ENCODE measurements around the gene ZG16. TPM values are rescaled to one million over a fixed set of nuclear protein-coding genes. Genes with fewer than 3 reads are reported as not detected.

The ZG16 gene
- total and polyA plus RNA-seq, 9 of the 15 experiments (the other 6 are each of a cell fraction or from before 2014, with no cell fraction given), result 0.04 TPM; not detected in 8

- Histone ChIP-seq H2AFZ (ENCODE audit: low read depth, low read length) (peak within 1 kb of the TSS; percentile 95), H3K9ac (ENCODE audit: insufficient read depth in 1 of 2, low read depth in 2 of 2, low read length in 2 of 2) (peak within 1 kb of the TSS; percentile 62 to 91), H3K4me1 (replicated peaks in 1 of 2; ENCODE audit: control insufficient read depth in 2 of 2, insufficient read depth in 2 of 2, low read length in 2 of 2) (peaks cover 28 to 73% of the 10 kb centered on the region in 2 experiments), H3K36me3 (ENCODE audit: control insufficient read depth, insufficient read depth, low read length) (peaks cover 23% of the 10 kb centered on the region), H3K4me3 (peak within 1 kb of the TSS; percentile 68), H3K4me2 (ENCODE audit: insufficient read depth, low read length) (peak within 1 kb of the TSS; percentile 78), H3K27me3 (ENCODE audit: control insufficient read depth in 2 of 2, insufficient read depth in 2 of 2, low read length in 2 of 2) (no peaks in the 10 kb centered on the region), H3K27ac (ENCODE audit: extremely low read depth, low read depth, low read length) (peak within 1 kb of the TSS; percentile 71), H3K9me1 (ENCODE audit: control insufficient read depth, insufficient read depth, low read length) (no peaks in the 10 kb centered on the region), H3K9me3 (replicated peaks; ENCODE audit: control insufficient read depth, insufficient read depth, low read depth, low read length) (no peaks in the 10 kb centered on the region), H4K20me1 (replicated peaks; ENCODE audit: control insufficient read depth, insufficient read depth, low read length) (peaks cover under 1% of the 10 kb centered on the region; the same call in 1 of the 2 replicates), H3K79me2 (ENCODE audit: control insufficient read depth, insufficient read depth, low read length) (peaks cover 21% of the 10 kb centered on the region)
- ChIA-PET CTCF (ENCODE audit: low intra/inter-chr PET ratio) (interaction anchor here (0.7 to 1.9 kb wide), 3 partner anchors 8 to 207 kb away, joined by 3 to 5 read pairs (median 5); partner anchors contain the start of gene C16orf92), POLR2A (interaction anchor here (0.5 to 2.5 kb wide), 14 partner anchors 9 to 249 kb away, joined by 3 to 8 read pairs (median 4); partner anchors contain the start of gene MAZ)
- peak; percentile 91 to 99 (median 93) for DNase-seq (ENCODE audit: extremely low read depth in 1 of 4, low spot score in 3 of 4)
- intact Hi-C loops (cut with micrococcal nuclease), result loop anchor here (5.0 to 10.0 kb wide), 2 partner anchors 114 to 209 kb away; partner anchors contain the start of gene C16orf92
- 1% methylated on average over 61 of the region's 70 CpGs for WGBS (ENCODE audit: insufficient coverage, low coverage, missing lambda C conversion rate)
- FAIRE-seq, result peak; percentile 99
- ATAC-seq, result peak; percentile 81
- in situ Hi-C loops (cut with MboI), result no loop called here
- TSS peak; percentile 77 for BruUV-seq (replicated peaks)
- TF ChIP-seq SMAD3 (CRISPR knock-in tag; conservative IDR thresholded peaks at IDR 0.05), result no peak
- TF ChIP-seq KAT2B (IDR thresholded peaks at IDR 0.05; ENCODE audit: low read depth, low read length), result no peak
- peak; percentile 38 for TF ChIP-seq THAP12 (CRISPR knock-in tag; IDR thresholded peaks at IDR 0.05)
- TF ChIP-seq BRD4 (IDR thresholded peaks at IDR 0.05), result no peak
- no peak for TF ChIP-seq ZNF507 (tag; conservative IDR thresholded peaks at IDR 0.05)
- no peak for TF ChIP-seq ADNP (tag; IDR thresholded peaks at IDR 0.05)
- no peak for TF ChIP-seq SETDB1 (IDR thresholded peaks at IDR 0.05; ENCODE audit: low read length)
- no peak for TF ChIP-seq SNRNP70 (optimal IDR thresholded peaks at IDR 0.05; ENCODE audit: low read depth, low read length)
- peak; percentile 71; the same call in 1 of the 2 replicates for TF ChIP-seq POLR2AphosphoS2 (IDR thresholded peaks at IDR 0.05; ENCODE audit: low read length)
- TF ChIP-seq POLR2AphosphoS5 (IDR thresholded peaks at IDR 0.05; ENCODE audit: control insufficient read depth, insufficient read depth, low read depth, low read length), result peak; percentile 60
- peak; percentile 91 for TF ChIP-seq RBFOX2 (IDR thresholded peaks at IDR 0.05; ENCODE audit: low read depth, low read length)
- TF ChIP-seq ZNF311 (CRISPR knock-in tag; IDR thresholded peaks at IDR 0.05), result no peak
- TF ChIP-seq MECOM (CRISPR knock-in tag; IDR thresholded peaks at IDR 0.05), result no peak
- TF ChIP-seq MBD2 (IDR thresholded peaks at IDR 0.05; ENCODE audit: borderline replicate concordance, low read depth), result peak; percentile 56
- TF ChIP-seq CC2D1A (IDR thresholded peaks at IDR 0.05), result peak; percentile 88
- TF ChIP-seq ZNF76 (CRISPR knock-in tag; IDR thresholded peaks at IDR 0.05; ENCODE audit: borderline replicate concordance), result no peak
- peak; percentile 65 for TF ChIP-seq ETS1 (conservative IDR thresholded peaks at IDR 0.05; ENCODE audit: control insufficient read depth, low read depth, low read length)
- peak; percentile 59 to 81; a peak in 3 of 4 replicates for TF ChIP-seq FOXK2 (conservative IDR thresholded peaks at IDR 0.05 in 1 of 2, IDR thresholded peaks at IDR 0.05 in 1 of 2; ENCODE audit: low read depth in 2 of 2)
- no peak for TF ChIP-seq PTBP1 (IDR thresholded peaks at IDR 0.05; ENCODE audit: low read depth, low read length)
These were observed 38.0 kb downstream of the ZG16 start, which contains the start of gene PAGR1 for GRCh38 chr16:29815793-29816693. PAGR1 (plus strand) TSS chr16:29816152; CDS start chr16:29816526, 374 bp downstream.
